SK-N-SH (cell line): ENCODE results near the gene DDI2.
"Not testable (repeated sequence)": the region's sequence is repeated elsewhere in the genome, so short reads cannot be mapped to it uniquely, and the experiment has no call there.

Experiments used
- EP300 ChIP-seq, 2 experiments: IDR thresholded peaks; 2 replicates each; pipeline versions ENCODE4 v1.4.0 to v1.6.1; 2012; ENCODE audit warnings: borderline replicate concordance in 1 of 2, low read depth in 1 of 2, low read length in 1 of 2
- POLR2AphosphoS5 ChIP-seq: IDR thresholded peaks from 2 replicates; pipeline ENCODE4 v1.6.1; 2012; ENCODE audit warnings: low read depth, low read length
- RAD21 ChIP-seq: IDR thresholded peaks from 2 replicates; pipeline ENCODE4 v1.6.1; 2012; ENCODE audit warnings: mild to moderate bottlenecking, low read length
- TEAD4 ChIP-seq: IDR thresholded peaks from 2 replicates; pipeline ENCODE4 v1.4.0; 2012; ENCODE audit warnings: mild to moderate bottlenecking, borderline replicate concordance; ENCODE audit not compliant: insufficient read depth
- TF ChIP-seq, protein P1 (sequence below): fragments of 200-600 bp; sonication (generic); IDR thresholded peaks from 2 replicates; pipeline ENCODE4 v1.6.1; 2017; ENCODE audit warnings: antibody characterized with exemption, mild to moderate bottlenecking, moderate library complexity
- TF ChIP-seq, protein P2 (sequence below): fragments of 150-350 bp; IDR thresholded peaks from 2 replicates; pipeline ENCODE4 v1.6.1; 2017; ENCODE audit warnings: antibody characterized with exemption, low read length, low read depth, borderline replicate concordance

GRCh38 chr1:15603966-15604282 lies 13.3 kb upstream of the DDI2 start:
- TF ChIP-seq EP300 (IDR thresholded peaks at IDR 0.05; ENCODE audit: borderline replicate concordance in 1 of 2, low read depth in 1 of 2, low read length in 1 of 2); POLR2AphosphoS5; TEAD4; RAD21: not testable (repeated sequence)
- TF ChIP-seq, protein P1, sequence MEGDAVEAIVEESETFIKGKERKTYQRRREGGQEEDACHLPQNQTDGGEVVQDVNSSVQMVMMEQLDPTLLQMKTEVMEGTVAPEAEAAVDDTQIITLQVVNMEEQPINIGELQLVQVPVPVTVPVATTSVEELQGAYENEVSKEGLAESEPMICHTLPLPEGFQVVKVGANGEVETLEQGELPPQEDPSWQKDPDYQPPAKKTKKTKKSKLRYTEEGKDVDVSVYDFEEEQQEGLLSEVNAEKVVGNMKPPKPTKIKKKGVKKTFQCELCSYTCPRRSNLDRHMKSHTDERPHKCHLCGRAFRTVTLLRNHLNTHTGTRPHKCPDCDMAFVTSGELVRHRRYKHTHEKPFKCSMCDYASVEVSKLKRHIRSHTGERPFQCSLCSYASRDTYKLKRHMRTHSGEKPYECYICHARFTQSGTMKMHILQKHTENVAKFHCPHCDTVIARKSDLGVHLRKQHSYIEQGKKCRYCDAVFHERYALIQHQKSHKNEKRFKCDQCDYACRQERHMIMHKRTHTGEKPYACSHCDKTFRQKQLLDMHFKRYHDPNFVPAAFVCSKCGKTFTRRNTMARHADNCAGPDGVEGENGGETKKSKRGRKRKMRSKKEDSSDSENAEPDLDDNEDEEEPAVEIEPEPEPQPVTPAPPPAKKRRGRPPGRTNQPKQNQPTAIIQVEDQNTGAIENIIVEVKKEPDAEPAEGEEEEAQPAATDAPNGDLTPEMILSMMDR = not testable (repeated sequence)
- TF ChIP-seq, protein P2, sequence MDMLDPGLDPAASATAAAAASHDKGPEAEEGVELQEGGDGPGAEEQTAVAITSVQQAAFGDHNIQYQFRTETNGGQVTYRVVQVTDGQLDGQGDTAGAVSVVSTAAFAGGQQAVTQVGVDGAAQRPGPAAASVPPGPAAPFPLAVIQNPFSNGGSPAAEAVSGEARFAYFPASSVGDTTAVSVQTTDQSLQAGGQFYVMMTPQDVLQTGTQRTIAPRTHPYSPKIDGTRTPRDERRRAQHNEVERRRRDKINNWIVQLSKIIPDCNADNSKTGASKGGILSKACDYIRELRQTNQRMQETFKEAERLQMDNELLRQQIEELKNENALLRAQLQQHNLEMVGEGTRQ = not testable (repeated sequence)
